ENCODE results near the gene FBXL17. TPM values are rescaled to one million over a fixed set of nuclear protein-coding genes. Genes with fewer than 3 reads are reported as not detected.
A peak's percentile ranks its signal among the peaks of the same experiment; 100 is the strongest.

Gene FBXL17
- total and polyA plus RNA-seq, 4 donors = 2.1 to 14.1 (median 6.3) TPM

GRCh38 chr5:108266242-108266641 is 115.7 kb downstream of the FBXL17 start:
- H3K36me3 ChIP-seq (ENCODE audit: control insufficient read depth in 4 of 4, insufficient read depth in 3 of 4, low read depth in 1 of 4, low read length in 3 of 4) = no peaks in the 10 kb centered on the region
- H3K27me3 ChIP-seq (ENCODE audit: control insufficient read depth in 4 of 4, insufficient read depth in 4 of 4, low read length in 3 of 4) = no peaks in the 10 kb centered on the region
- no peaks in the 10 kb centered on the region for H3K9me3 ChIP-seq (ENCODE audit: control insufficient read depth in 4 of 4, low read length in 3 of 4)
- no peak for DNase-seq (ENCODE audit: low spot score)
- peaks cover 0 to 3% (median 0%) of the 10 kb centered on the region in 4 donors for H3K4me1 ChIP-seq (ENCODE audit: control insufficient read depth in 4 of 4, insufficient read depth in 4 of 4, low read length in 3 of 4)
- no peak overlapping the region for H3K27ac ChIP-seq (ENCODE audit: low read depth in 1 of 2, low read length in 2 of 2)
- no peak overlapping the region for H3K4me3 ChIP-seq (ENCODE audit: low read depth in 1 of 3, low read length in 3 of 3)
- no peak overlapping the region for H3K9ac ChIP-seq (ENCODE audit: low read depth in 1 of 2, low read length in 2 of 2)
- no peak for TF ChIP-seq HNF4G (IDR thresholded peaks at IDR 0.05)
- TF ChIP-seq, protein P1, sequence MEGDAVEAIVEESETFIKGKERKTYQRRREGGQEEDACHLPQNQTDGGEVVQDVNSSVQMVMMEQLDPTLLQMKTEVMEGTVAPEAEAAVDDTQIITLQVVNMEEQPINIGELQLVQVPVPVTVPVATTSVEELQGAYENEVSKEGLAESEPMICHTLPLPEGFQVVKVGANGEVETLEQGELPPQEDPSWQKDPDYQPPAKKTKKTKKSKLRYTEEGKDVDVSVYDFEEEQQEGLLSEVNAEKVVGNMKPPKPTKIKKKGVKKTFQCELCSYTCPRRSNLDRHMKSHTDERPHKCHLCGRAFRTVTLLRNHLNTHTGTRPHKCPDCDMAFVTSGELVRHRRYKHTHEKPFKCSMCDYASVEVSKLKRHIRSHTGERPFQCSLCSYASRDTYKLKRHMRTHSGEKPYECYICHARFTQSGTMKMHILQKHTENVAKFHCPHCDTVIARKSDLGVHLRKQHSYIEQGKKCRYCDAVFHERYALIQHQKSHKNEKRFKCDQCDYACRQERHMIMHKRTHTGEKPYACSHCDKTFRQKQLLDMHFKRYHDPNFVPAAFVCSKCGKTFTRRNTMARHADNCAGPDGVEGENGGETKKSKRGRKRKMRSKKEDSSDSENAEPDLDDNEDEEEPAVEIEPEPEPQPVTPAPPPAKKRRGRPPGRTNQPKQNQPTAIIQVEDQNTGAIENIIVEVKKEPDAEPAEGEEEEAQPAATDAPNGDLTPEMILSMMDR (IDR thresholded peaks at IDR 0.05; ENCODE audit: low read depth, low read length, missing input control) = no peak
- no peak for TF ChIP-seq NR2F2 (IDR thresholded peaks at IDR 0.05)
- no peak for TF ChIP-seq SP1 (IDR thresholded peaks at IDR 0.05)
- TF ChIP-seq REST (IDR thresholded peaks at IDR 0.05) = no peak
- no peak for TF ChIP-seq FOXA1 (IDR thresholded peaks at IDR 0.05)
- TF ChIP-seq, protein P2, sequence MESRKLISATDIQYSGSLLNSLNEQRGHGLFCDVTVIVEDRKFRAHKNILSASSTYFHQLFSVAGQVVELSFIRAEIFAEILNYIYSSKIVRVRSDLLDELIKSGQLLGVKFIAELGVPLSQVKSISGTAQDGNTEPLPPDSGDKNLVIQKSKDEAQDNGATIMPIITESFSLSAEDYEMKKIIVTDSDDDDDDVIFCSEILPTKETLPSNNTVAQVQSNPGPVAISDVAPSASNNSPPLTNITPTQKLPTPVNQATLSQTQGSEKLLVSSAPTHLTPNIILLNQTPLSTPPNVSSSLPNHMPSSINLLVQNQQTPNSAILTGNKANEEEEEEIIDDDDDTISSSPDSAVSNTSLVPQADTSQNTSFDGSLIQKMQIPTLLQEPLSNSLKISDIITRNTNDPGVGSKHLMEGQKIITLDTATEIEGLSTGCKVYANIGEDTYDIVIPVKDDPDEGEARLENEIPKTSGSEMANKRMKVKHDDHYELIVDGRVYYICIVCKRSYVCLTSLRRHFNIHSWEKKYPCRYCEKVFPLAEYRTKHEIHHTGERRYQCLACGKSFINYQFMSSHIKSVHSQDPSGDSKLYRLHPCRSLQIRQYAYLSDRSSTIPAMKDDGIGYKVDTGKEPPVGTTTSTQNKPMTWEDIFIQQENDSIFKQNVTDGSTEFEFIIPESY (IDR thresholded peaks at IDR 0.05) = no peak
- no peak for TF ChIP-seq EGR1 (IDR thresholded peaks at IDR 0.05; ENCODE audit: low read depth in 2 of 2)
- TF ChIP-seq, protein P3, sequence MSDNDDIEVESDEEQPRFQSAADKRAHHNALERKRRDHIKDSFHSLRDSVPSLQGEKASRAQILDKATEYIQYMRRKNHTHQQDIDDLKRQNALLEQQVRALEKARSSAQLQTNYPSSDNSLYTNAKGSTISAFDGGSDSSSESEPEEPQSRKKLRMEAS (IDR thresholded peaks at IDR 0.05) = no peak
- TF ChIP-seq, protein P4, sequence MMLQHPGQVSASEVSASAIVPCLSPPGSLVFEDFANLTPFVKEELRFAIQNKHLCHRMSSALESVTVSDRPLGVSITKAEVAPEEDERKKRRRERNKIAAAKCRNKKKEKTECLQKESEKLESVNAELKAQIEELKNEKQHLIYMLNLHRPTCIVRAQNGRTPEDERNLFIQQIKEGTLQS (IDR thresholded peaks at IDR 0.05) = no peak
- no peak for TF ChIP-seq GABPA (IDR thresholded peaks at IDR 0.05 in 1 of 2, conservative IDR thresholded peaks at IDR 0.05 in 1 of 2)
- TF ChIP-seq RAD21 (IDR thresholded peaks at IDR 0.05) = no peak
- TF ChIP-seq YY1 (IDR thresholded peaks at IDR 0.05) = no peak
- WGBS = 91% methylated on average over 2 of the region's 2 CpGs

GRCh38 chr5:108264533-108264932 is 117.4 kb downstream of the FBXL17 start:
- Histone ChIP-seq H3K27me3 (ENCODE audit: control insufficient read depth in 4 of 4, insufficient read depth in 4 of 4, low read length in 3 of 4) (no peaks in the 10 kb centered on the region), H3K4me1 (ENCODE audit: control insufficient read depth in 4 of 4, insufficient read depth in 4 of 4, low read length in 3 of 4) (peaks cover 0 to 12% (median 0%) of the 10 kb centered on the region in 4 donors), H3K4me3 (ENCODE audit: low read depth in 1 of 3, low read length in 3 of 3) (no peak overlapping the region), H3K27ac (ENCODE audit: low read depth in 1 of 2, low read length in 2 of 2) (no peak overlapping the region), H3K36me3 (ENCODE audit: control insufficient read depth in 4 of 4, insufficient read depth in 3 of 4, low read depth in 1 of 4, low read length in 3 of 4) (no peaks in the 10 kb centered on the region), H3K9me3 (ENCODE audit: control insufficient read depth in 4 of 4, low read length in 3 of 4) (no peaks in the 10 kb centered on the region), H3K9ac (ENCODE audit: low read depth in 1 of 2, low read length in 2 of 2) (no peak overlapping the region)
- 85% methylated on average over 2 of the region's 2 CpGs for WGBS
- TF ChIP-seq, protein P3 (IDR thresholded peaks at IDR 0.05) = no peak
- TF ChIP-seq HNF4A (conservative IDR thresholded peaks at IDR 0.05) (peak in 1 of 2 donors; percentile 20), RXRA (IDR thresholded peaks at IDR 0.05) (no peak), RAD21 (IDR thresholded peaks at IDR 0.05) (no peak), JUND (IDR thresholded peaks at IDR 0.05) (no peak), TAF1 (conservative IDR thresholded peaks at IDR 0.05) (no peak), NR2F2 (IDR thresholded peaks at IDR 0.05) (no peak)
- TF ChIP-seq, protein P1 (IDR thresholded peaks at IDR 0.05; ENCODE audit: low read depth, low read length, missing input control) = no peak
- no peak for DNase-seq (ENCODE audit: low spot score)

All from liver (tissue), 9 donors.